Right renal pelvis (tissue), 4 donors: ENCODE data around the gene STX18. TPM values are rescaled to one million over a fixed set of nuclear protein-coding genes. Genes with fewer than 3 reads are reported as not detected.

ENCODE experiments used
- DNase-seq, 4 donors: peaks; one replicate each; pipeline ENCODE4 v3.0.0-alpha.2; 2013; ENCODE audit warnings: low read depth in 4 of 4, low spot score in 3 of 4, missing footprints in 1 of 4
- polyA plus RNA-seq, 4 donors: library from polyadenylated mRNA; unstranded; fragments of 120-200 nt; gene quantifications; one replicate each; pipeline ENCODE4 v1.2.1, GENCODE V29; 2013; ENCODE audit not compliant: insufficient read length in 4 of 4

Gene STX18
- polyA plus RNA-seq, 4 donors, result 66.7 to 91.0 (median 78.7) TPM

GRCh38 chr4:4455210-4455865 is 86.5 kb downstream of the STX18 start:
- no peak for DNase-seq

- DNase-seq, result no peak
These were observed 95.4 kb downstream of the STX18 start for GRCh38 chr4:4446434-4446833.

- DNase-seq, result no peak
These were observed 98.0 kb downstream of the STX18 start for GRCh38 chr4:4443821-4444220.

- no peak for DNase-seq
These were observed 101.4 kb downstream of the STX18 start for GRCh38 chr4:4440333-4441061.

- DNase-seq, result no peak
These were observed 102.1 kb downstream of the STX18 start for GRCh38 chr4:4439782-4440181.

GRCh38 chr4:4438891-4439290 is 103.0 kb downstream of the STX18 start:
- DNase-seq, result no peak

GRCh38 chr4:4437798-4438470 is 103.9 kb downstream of the STX18 start:
- no peak for DNase-seq

GRCh38 chr4:4436244-4436823 is 105.5 kb downstream of the STX18 start:
- DNase-seq, result no peak

- DNase-seq, result no peak
These were observed 107.9 kb downstream of the STX18 start for GRCh38 chr4:4433941-4434340.

GRCh38 chr4:4432341-4433125 is 109.3 kb downstream of the STX18 start:
- no peak for DNase-seq

- DNase-seq, result no peak
These were observed 111.2 kb downstream of the STX18 start for GRCh38 chr4:4430492-4431195.

- no peak for DNase-seq
These were observed 112.6 kb downstream of the STX18 start for GRCh38 chr4:4428966-4429875.

GRCh38 chr4:4427886-4428285 is 114.0 kb downstream of the STX18 start:
- no peak for DNase-seq

- DNase-seq, result no peak
These were observed 114.6 kb downstream of the STX18 start for GRCh38 chr4:4427121-4427870.

- DNase-seq, result no peak
These were observed 115.2 kb downstream of the STX18 start for GRCh38 chr4:4426511-4427120.

- no peak for DNase-seq
These were observed 116.2 kb downstream of the STX18 start for GRCh38 chr4:4425696-4426095.

- DNase-seq, result no peak
These were observed 116.6 kb downstream of the STX18 start for GRCh38 chr4:4425119-4425690.
